ENCODE measurements around the gene NUDCD3. TPM values are rescaled to one million over a fixed set of nuclear protein-coding genes. Genes with fewer than 3 reads are reported as not detected.

NUDCD3 gene
- total RNA-seq, 1 experiment from 2014 or later: 76.2 TPM

- DNase-seq (ENCODE audit: low read depth): peak; percentile 65
Measured at GRCh38 chr7:44382459-44383265, 107.8 kb downstream of the NUDCD3 start.

- DNase-seq (ENCODE audit: low read depth): no peak
Measured at GRCh38 chr7:44381494-44382220, 108.8 kb downstream of the NUDCD3 start.

GRCh38 chr7:44380831-44381493 lies 109.5 kb downstream of the NUDCD3 start:
- peak; percentile 80 for DNase-seq (ENCODE audit: low read depth)

- no peak for DNase-seq (ENCODE audit: low read depth)
Measured at GRCh38 chr7:44380189-44380830, 110.1 kb downstream of the NUDCD3 start.

GRCh38 chr7:44379366-44380188 lies 110.9 kb downstream of the NUDCD3 start:
- DNase-seq (ENCODE audit: low read depth): peak; percentile 40

- peak; percentile 94 for DNase-seq (ENCODE audit: low read depth)
Measured at GRCh38 chr7:44378744-44379143, 111.7 kb downstream of the NUDCD3 start.

GRCh38 chr7:44377681-44378421 lies 112.6 kb downstream of the NUDCD3 start:
- no peak for DNase-seq (ENCODE audit: low read depth)

- no peak for DNase-seq (ENCODE audit: low read depth)
Measured at GRCh38 chr7:44377134-44377463, 113.4 kb downstream of the NUDCD3 start.

- no peak for DNase-seq (ENCODE audit: low read depth)
Measured at GRCh38 chr7:44376429-44377133, 113.9 kb downstream of the NUDCD3 start.

- no peak for DNase-seq (ENCODE audit: low read depth)
Measured at GRCh38 chr7:44375926-44376342, 114.5 kb downstream of the NUDCD3 start.

- no peak for DNase-seq (ENCODE audit: low read depth)
Measured at GRCh38 chr7:44375236-44375699, 115.2 kb downstream of the NUDCD3 start.

GRCh38 chr7:44374007-44374763 lies 116.3 kb downstream of the NUDCD3 start:
- DNase-seq (ENCODE audit: low read depth): no peak

- DNase-seq (ENCODE audit: low read depth): no peak
Measured at GRCh38 chr7:44373418-44373740, 117.1 kb downstream of the NUDCD3 start.

GRCh38 chr7:44372560-44373417 lies 117.7 kb downstream of the NUDCD3 start:
- DNase-seq (ENCODE audit: low read depth): no peak

GRCh38 chr7:44368885-44369284 lies 121.6 kb downstream of the NUDCD3 start:
- DNase-seq (ENCODE audit: low read depth): peak; percentile 50

- DNase-seq (ENCODE audit: low read depth): no peak
Measured at GRCh38 chr7:44368455-44368854, 122.0 kb downstream of the NUDCD3 start.

- DNase-seq (ENCODE audit: low read depth): no peak
Measured at GRCh38 chr7:44367475-44368043, 122.9 kb downstream of the NUDCD3 start.

GRCh38 chr7:44366986-44367385 lies 123.5 kb downstream of the NUDCD3 start:
- DNase-seq (ENCODE audit: low read depth): no peak
